ENCODE measurements around the gene NEK10. TPM values are rescaled to one million over a fixed set of nuclear protein-coding genes. Genes with fewer than 3 reads are reported as not detected.

NEK10 gene
- total and polyA plus RNA-seq, 2 of the 13 experiments (the other 11 are each of a cell fraction or from before 2014, with no cell fraction given) = 2.8 to 14.2 TPM

- TF ChIP-seq CENPBD1 (CRISPR knock-in tag; IDR thresholded peaks at IDR 0.05; ENCODE audit: borderline replicate concordance, low read depth) (no peak), PAWR (CRISPR knock-in tag; IDR thresholded peaks at IDR 0.05; ENCODE audit: borderline replicate concordance) (no peak)
Measured at GRCh38 chr3:27114684-27115083, 254.5 kb downstream of the NEK10 start (continued).

GRCh38 chr3:27114129-27114528, 255.1 kb downstream of the NEK10 start:
- peaks cover 26% of the 10 kb centered on the region for H3K4me1 ChIP-seq (ENCODE audit: insufficient read depth, low read length)
- no peaks in the 10 kb centered on the region for H3K27me3 ChIP-seq (ENCODE audit: control insufficient read depth in 1 of 2, insufficient read depth in 2 of 2, low read length in 2 of 2)
- no peak overlapping the region for H3K9ac ChIP-seq (ENCODE audit: insufficient read depth, low read depth, low read length)
- DNase-seq (ENCODE audit: low spot score) = no peak
- in situ Hi-C loops (cut with HindIII; ENCODE audit: extremely low pct_ligation_motif_present, low pct_unique_long_range_greater_than_20kb) = no loop called here
- no TSS peak for BruUV-seq (replicated peaks)
- H3K4me3 ChIP-seq (replicated peaks in 1 of 3; ENCODE audit: insufficient read depth in 1 of 3, low read depth in 2 of 3, low read length in 3 of 3) = no peak overlapping the region
- POLR2A ChIA-PET = interaction anchor here (2.3 kb wide), 1 partner anchor 16 kb away, joined by 5 read pairs; no protein-coding TSS in a partner anchor
- no peak for ATAC-seq
- H3K9me3 ChIP-seq (ENCODE audit: low read length) = no peaks in the 10 kb centered on the region
- no peak overlapping the region for H3K4me2 ChIP-seq (ENCODE audit: low read depth, low read length)
- H2AFZ ChIP-seq (ENCODE audit: low read length) = no peak overlapping the region
- H4K20me1 ChIP-seq (ENCODE audit: insufficient read depth, low read length) = no peaks in the 10 kb centered on the region
- no peak for TF ChIP-seq YEATS4 (CRISPR knock-in tag; IDR thresholded peaks at IDR 0.05; ENCODE audit: borderline replicate concordance)
- no peak for TF ChIP-seq ZNF263 (CRISPR knock-in tag; IDR thresholded peaks at IDR 0.05)
- TF ChIP-seq IKZF1 (IDR thresholded peaks at IDR 0.05) = no peak
- TF ChIP-seq TBX2 (CRISPR knock-in tag; IDR thresholded peaks at IDR 0.05; ENCODE audit: borderline replicate concordance) = no peak
- no peak for TF ChIP-seq ZNF781 (CRISPR knock-in tag; IDR thresholded peaks at IDR 0.05; ENCODE audit: borderline replicate concordance, not compliant biosample characterization)
- TF ChIP-seq ZNF207 (IDR thresholded peaks at IDR 0.05; ENCODE audit: borderline replicate concordance) = no peak
- TF ChIP-seq, protein P1, sequence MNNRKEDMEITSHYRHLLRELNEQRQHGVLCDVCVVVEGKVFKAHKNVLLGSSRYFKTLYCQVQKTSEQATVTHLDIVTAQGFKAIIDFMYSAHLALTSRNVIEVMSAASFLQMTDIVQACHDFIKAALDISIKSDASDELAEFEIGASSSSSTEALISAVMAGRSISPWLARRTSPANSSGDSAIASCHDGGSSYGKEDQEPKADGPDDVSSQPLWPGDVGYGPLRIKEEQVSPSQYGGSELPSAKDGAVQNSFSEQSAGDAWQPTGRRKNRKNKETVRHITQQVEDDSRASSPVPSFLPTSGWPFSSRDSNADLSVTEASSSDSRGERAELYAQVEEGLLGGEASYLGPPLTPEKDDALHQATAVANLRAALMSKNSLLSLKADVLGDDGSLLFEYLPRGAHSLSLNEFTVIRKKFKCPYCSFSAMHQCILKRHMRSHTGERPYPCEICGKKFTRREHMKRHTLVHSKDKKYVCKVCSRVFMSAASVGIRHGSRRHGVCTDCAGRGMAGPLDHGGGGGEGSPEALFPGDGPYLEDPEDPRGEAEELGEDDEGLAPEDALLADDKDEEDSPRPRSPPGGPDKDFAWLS (CRISPR knock-in tag; IDR thresholded peaks at IDR 0.05; ENCODE audit: borderline replicate concordance) = no peak
- no peak for TF ChIP-seq DR1 (CRISPR knock-in tag; IDR thresholded peaks at IDR 0.05)
- TF ChIP-seq TMF1 (CRISPR knock-in tag; IDR thresholded peaks at IDR 0.05; ENCODE audit: low read depth) = no peak
- TF ChIP-seq ZNF329 (CRISPR knock-in tag; IDR thresholded peaks at IDR 0.05; ENCODE audit: low read depth) = no peak
- no peak for TF ChIP-seq ZFP41 (CRISPR knock-in tag; IDR thresholded peaks at IDR 0.05; ENCODE audit: borderline replicate concordance)
- TF ChIP-seq RXRA (CRISPR knock-in tag; IDR thresholded peaks at IDR 0.05) = no peak
- no peak for TF ChIP-seq CCAR2 (optimal IDR thresholded peaks at IDR 0.05; ENCODE audit: low read depth, low read length)
- no peak for TF ChIP-seq MLX (CRISPR knock-in tag; IDR thresholded peaks at IDR 0.05)
- no peak for TF ChIP-seq NFE2 (CRISPR knock-in tag; IDR thresholded peaks at IDR 0.05)
- TF ChIP-seq DNMT3B (CRISPR knock-in tag; conservative IDR thresholded peaks at IDR 0.05) = no peak
- no peak for TF ChIP-seq ZSCAN12 (CRISPR knock-in tag; IDR thresholded peaks at IDR 0.05)
- no peak for TF ChIP-seq SP5 (CRISPR knock-in tag; IDR thresholded peaks at IDR 0.05; ENCODE audit: borderline replicate concordance, low read depth)
- TF ChIP-seq PLSCR1 (CRISPR knock-in tag; IDR thresholded peaks at IDR 0.05; ENCODE audit: borderline replicate concordance) = no peak
- no peak overlapping the region for H3K27ac ChIP-seq (ENCODE audit: extremely low read length, insufficient read depth, low read length)
- intact Hi-C loops (cut with micrococcal nuclease; ENCODE audit: unreplicated experiment) = no loop called here
- H3K36me3 ChIP-seq (replicated peaks in 1 of 2; ENCODE audit: control insufficient read depth in 1 of 2, insufficient read depth in 2 of 2, low read length in 2 of 2) = no peaks in the 10 kb centered on the region
- 68% methylated on average over 2 of the region's 2 CpGs for WGBS (ENCODE audit: low lambda C conversion rate)
- CTCF ChIA-PET (ENCODE audit: low intra/inter-chr PET ratio, low total read pairs) = no interaction called here
- no peaks in the 10 kb centered on the region for H3K79me2 ChIP-seq (ENCODE audit: insufficient read depth, low read length)
- no peak for FAIRE-seq

Measured in HepG2 (cell line).